Mucosa of rectum (tissue), 2 donors: ENCODE results near the gene RSRC1.

Experiments used
- H3K27ac ChIP-seq, 2 donors: one replicate each; pipeline ENCODE4 v1.7.0; 2013; ENCODE audit warnings: inconsistent platforms in 2 of 2, low read depth in 2 of 2, low read length in 2 of 2
- H3K27me3 ChIP-seq, 2 donors: one replicate each; pipeline ENCODE4 v1.7.0; 2013; ENCODE audit warnings: low read length in 2 of 2; ENCODE audit not compliant: control insufficient read depth in 2 of 2, insufficient read depth in 2 of 2
- H3K36me3 ChIP-seq, 2 donors: one replicate each; pipeline ENCODE4 v1.7.0; 2013; ENCODE audit warnings: low read length in 2 of 2; ENCODE audit not compliant: control insufficient read depth in 2 of 2, insufficient read depth in 2 of 2
- H3K4me1 ChIP-seq, 2 donors: one replicate each; pipeline ENCODE4 v1.7.0; 2013; ENCODE audit warnings: low read length in 2 of 2, mild to moderate bottlenecking in 1 of 2; ENCODE audit not compliant: control insufficient read depth in 2 of 2, insufficient read depth in 2 of 2
- H3K4me3 ChIP-seq, 2 donors: one replicate each; pipeline ENCODE4 v1.7.0; 2013; ENCODE audit warnings: low read length in 2 of 2
- H3K9ac ChIP-seq, 2 donors: one replicate each; pipeline ENCODE4 v1.7.0; 2013; ENCODE audit warnings: low read length in 2 of 2, low read depth in 1 of 2, mild to moderate bottlenecking in 1 of 2
- H3K9me3 ChIP-seq, 2 donors: one replicate each; pipeline ENCODE4 v1.7.0; 2013; ENCODE audit warnings: low read length in 2 of 2; ENCODE audit not compliant: control insufficient read depth in 2 of 2
- donor health status: healthy.
- donor health status: Normal muscosa, but diverticular disease.

Gene RSRC1

DNA sequence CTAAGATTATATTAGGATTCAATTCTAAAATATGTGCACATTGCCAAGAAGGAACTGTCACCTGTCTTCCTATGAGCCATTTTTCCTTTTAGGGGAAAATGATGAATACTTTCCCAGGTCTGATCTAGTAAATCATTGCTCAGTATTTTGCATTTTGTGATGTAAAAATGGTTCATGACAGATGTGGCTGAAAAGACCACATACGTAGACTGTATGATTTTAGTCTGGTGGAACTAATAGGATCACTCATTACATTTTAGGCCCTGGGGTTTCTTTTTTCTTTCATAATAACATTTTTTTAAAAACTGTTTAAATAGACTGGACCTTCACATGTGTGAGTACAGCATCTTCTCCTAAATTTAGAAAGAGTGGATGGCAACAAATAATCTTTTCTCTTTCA is 259.4 kb downstream of the RSRC1 start:
- H3K9ac ChIP-seq = no peak overlapping the region
- H3K27ac ChIP-seq = no peak overlapping the region
- no peak overlapping the region for H3K4me3 ChIP-seq
- H3K27me3 ChIP-seq = no peaks in the 10 kb centered on the region
- no peaks in the 10 kb centered on the region for H3K4me1 ChIP-seq
- no peaks in the 10 kb centered on the region for H3K36me3 ChIP-seq
- no peaks in the 10 kb centered on the region for H3K9me3 ChIP-seq

DNA sequence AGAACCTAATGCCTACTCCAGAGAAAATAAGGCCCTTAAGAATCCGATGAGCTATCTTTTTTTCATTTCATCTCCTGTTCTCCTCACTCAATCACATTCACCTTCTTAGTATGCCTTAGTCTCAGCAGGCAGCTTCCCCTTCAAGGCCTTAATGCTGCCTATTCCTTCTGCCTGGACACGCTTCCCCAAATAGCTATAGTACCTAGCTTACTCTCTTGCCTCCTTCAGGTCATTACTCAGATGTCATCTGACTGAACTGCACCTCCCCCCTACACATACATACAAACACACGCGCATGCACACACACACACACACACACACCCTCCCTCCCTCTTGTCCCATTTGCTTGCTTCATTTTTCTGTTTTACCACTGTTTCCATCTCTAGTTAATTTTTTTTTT is 269.6 kb downstream of the RSRC1 start:
- Histone ChIP-seq H3K4me3 (no peak overlapping the region), H3K4me1 (no peaks in the 10 kb centered on the region), H3K9ac (no peak overlapping the region), H3K27me3 (no peaks in the 10 kb centered on the region), H3K9me3 (no peaks in the 10 kb centered on the region), H3K27ac (no peak overlapping the region), H3K36me3 (no peaks in the 10 kb centered on the region)

DNA sequence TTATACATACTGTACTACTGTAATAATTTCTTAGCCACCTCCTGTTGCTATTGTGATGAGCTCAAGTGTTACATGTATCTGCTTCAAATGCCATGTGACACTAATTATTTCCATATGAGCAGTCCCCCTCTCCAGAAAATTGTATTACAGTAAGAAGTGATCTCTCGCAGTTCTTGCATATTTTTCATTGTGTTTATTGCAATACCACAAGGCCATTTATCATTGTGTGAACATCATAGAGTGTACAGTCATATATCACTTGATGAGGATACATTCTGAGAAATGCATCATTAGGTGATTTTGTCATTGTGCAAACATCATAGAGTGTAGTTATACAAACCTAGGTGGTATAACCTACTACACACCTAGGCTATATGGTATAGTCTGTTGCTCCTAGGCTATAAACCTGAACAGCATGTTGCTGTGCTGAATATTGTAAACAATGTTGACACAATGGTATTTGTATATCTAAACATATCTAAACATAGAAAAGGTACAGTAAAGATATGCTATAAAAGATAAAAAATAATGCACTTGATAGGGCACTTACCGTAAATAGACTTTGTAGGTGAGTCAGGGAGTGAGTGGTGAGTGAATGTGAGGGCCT is 271.5 kb downstream of the RSRC1 start:
- no peak overlapping the region for H3K9ac ChIP-seq
- no peaks in the 10 kb centered on the region for H3K27me3 ChIP-seq
- H3K4me1 ChIP-seq = no peaks in the 10 kb centered on the region
- H3K9me3 ChIP-seq = no peaks in the 10 kb centered on the region
- no peaks in the 10 kb centered on the region for H3K36me3 ChIP-seq
- H3K4me3 ChIP-seq = no peak overlapping the region
- H3K27ac ChIP-seq = no peak overlapping the region

DNA sequence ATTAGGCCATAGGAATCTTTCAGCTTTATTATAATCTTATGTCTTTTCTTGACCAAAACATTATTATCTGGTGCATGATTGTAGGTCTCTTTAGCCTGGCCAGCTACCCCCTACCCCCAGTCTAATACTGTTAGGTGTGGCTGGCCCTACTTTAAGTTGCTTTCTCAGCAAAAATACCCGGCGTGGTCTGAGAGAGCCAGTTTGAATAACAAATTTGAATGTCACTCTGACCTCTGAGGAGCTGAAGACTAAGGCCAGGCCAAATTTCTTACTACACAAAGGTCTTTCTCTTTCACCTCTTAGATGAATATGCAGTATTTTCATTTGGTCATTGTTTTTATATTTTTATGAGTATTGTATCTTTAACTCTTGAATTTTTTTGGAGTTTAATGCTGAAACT is 272.6 kb downstream of the RSRC1 start:
- Histone ChIP-seq H3K27ac (no peak overlapping the region), H3K4me3 (no peak overlapping the region), H3K4me1 (no peaks in the 10 kb centered on the region), H3K9me3 (no peaks in the 10 kb centered on the region), H3K36me3 (no peaks in the 10 kb centered on the region), H3K9ac (no peak overlapping the region), H3K27me3 (no peaks in the 10 kb centered on the region)

DNA sequence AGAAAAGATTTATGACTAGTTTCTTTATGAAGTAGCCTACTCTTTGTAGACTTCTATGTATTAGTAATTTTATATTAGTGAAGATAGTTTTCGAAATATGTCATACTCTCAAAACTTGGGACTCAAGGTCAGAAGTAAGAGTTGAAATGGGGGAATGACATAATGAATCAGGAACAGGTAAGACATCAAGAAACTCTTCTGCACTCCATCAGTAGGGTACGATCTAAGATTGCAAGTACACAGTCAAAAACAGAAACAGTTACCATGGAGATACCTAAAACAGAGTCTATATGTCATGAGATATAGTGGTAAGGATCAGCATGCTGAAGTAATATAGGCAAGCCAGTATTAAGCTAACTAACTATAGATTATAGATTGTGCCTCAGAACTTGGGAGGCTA is 274.1 kb downstream of the RSRC1 start:
- H3K4me3 ChIP-seq = no peak overlapping the region
- H3K9ac ChIP-seq = no peak overlapping the region
- no peak overlapping the region for H3K27ac ChIP-seq
- no peaks in the 10 kb centered on the region for H3K9me3 ChIP-seq
- no peaks in the 10 kb centered on the region for H3K27me3 ChIP-seq
- no peaks in the 10 kb centered on the region for H3K36me3 ChIP-seq
- no peaks in the 10 kb centered on the region for H3K4me1 ChIP-seq

DNA sequence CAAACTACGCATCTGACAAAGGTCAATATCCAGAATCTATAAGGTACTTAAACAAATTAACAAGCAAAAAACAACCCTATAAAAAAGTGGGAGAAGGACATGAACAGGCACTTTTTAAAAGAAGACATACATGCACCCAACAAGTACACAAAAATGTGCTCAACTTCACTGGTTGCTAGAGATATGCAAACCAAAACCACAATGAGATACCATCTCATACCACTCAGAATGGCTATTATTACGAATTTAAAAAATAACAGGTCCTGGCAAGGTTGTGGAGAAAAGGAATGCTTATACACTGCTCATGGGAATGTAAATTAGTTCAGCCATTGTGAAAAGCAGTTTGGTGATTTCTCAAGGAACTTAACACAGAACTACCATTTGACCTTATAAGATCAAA is 285.5 kb downstream of the RSRC1 start:
- H3K9me3 ChIP-seq = no peaks in the 10 kb centered on the region
- no peak overlapping the region for H3K27ac ChIP-seq
- H3K4me3 ChIP-seq = no peak overlapping the region
- no peaks in the 10 kb centered on the region for H3K36me3 ChIP-seq
- no peaks in the 10 kb centered on the region for H3K4me1 ChIP-seq
- no peaks in the 10 kb centered on the region for H3K27me3 ChIP-seq
- no peak overlapping the region for H3K9ac ChIP-seq

DNA sequence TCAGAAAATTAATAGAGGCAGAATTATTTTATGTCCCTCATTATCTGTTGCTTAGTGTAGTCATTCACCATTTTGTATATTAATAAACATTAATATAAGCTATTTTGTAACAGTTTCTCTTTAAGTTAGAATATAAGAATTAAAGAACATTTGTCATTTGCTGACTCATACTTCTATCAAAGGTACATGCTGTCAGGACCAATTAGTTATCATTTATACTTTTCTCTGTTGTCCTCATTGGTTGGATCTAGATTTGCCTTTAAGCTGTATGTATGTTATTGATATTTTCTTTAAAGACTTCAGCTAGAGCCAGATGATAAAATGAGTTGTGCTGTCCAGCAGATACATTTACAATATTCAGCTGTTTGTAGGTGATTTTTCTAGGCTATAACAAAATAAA is 292.7 kb downstream of the RSRC1 start:
- H3K9me3 ChIP-seq = no peaks in the 10 kb centered on the region
- H3K4me3 ChIP-seq = no peak overlapping the region
- H3K36me3 ChIP-seq = no peaks in the 10 kb centered on the region
- no peak overlapping the region for H3K9ac ChIP-seq
- H3K27ac ChIP-seq = no peak overlapping the region
- no peaks in the 10 kb centered on the region for H3K4me1 ChIP-seq
- no peaks in the 10 kb centered on the region for H3K27me3 ChIP-seq

DNA sequence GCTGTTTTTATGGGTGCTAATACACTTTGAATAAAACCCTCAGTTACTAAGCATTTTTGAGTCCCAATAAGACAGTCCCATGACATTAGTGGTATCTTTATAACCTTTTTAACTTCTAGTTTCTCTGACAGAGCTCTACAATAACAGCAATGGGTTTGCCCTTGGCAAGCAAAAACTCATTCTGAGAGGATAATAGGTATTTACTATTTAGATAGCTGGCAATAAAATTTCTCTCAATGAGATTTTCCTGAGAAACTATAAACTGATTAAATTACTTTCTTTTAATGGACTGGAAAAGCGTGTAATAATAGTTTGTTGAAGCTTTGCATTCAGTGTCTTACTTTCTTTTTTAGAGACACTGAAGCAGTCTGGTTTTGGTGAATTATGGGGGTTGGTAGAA is 293.1 kb downstream of the RSRC1 start:
- Histone ChIP-seq H3K9me3 (no peaks in the 10 kb centered on the region), H3K27ac (no peak overlapping the region), H3K4me1 (no peaks in the 10 kb centered on the region), H3K36me3 (no peaks in the 10 kb centered on the region), H3K4me3 (no peak overlapping the region), H3K9ac (no peak overlapping the region), H3K27me3 (no peaks in the 10 kb centered on the region)

DNA sequence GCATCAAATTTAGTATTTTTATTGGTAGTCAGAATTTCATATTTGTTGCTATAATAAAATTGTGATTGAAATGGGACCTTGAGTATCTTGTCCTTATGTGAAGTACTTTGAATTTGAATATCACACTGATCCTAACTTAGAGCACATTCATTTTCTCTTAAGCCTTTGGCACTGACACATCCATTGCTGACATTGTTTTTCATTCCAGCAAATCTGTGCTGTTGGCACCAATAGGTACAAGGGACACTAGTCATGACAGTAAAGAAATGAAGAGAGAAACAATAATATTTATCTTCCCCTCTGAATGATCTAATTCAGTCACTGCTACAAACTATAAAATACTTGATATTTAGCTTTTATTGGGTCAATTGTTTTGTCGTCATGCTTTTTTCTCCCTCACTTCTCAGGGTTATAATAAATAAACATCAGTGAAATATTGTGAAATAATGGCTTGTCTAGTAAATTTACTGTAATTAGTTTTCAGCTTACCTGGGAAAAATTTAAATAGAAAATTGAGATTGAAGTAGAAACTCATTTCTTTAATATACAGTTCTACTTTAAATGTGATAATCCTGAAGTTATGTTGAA is 294.3 kb downstream of the RSRC1 start:
- no peaks in the 10 kb centered on the region for H3K27me3 ChIP-seq
- H3K9ac ChIP-seq = no peak overlapping the region
- no peak overlapping the region for H3K27ac ChIP-seq
- H3K9me3 ChIP-seq = no peaks in the 10 kb centered on the region
- H3K4me3 ChIP-seq = no peak overlapping the region
- no peaks in the 10 kb centered on the region for H3K4me1 ChIP-seq
- H3K36me3 ChIP-seq = no peaks in the 10 kb centered on the region

DNA sequence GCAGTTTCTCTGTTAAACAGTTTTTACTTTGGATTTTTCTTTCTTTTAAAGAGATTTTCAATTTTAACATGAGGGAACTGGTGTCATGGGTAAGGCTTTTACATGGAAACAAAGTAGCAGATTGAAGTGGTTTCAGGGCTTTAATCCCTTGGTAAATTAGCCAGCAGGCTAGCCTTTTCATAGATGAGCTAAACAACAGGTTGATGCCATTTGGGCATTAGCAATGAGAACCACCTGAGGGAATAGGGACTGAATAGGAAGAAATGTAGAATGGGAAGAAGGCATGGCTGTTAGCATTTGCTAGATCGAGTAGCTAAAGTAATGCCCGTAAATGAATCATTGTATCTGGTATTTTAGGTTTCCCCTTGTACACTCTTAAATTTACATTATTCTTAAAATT is 295.6 kb downstream of the RSRC1 start:
- Histone ChIP-seq H3K9me3 (no peaks in the 10 kb centered on the region), H3K36me3 (no peaks in the 10 kb centered on the region), H3K27ac (no peak overlapping the region), H3K4me1 (no peaks in the 10 kb centered on the region), H3K9ac (no peak overlapping the region), H3K4me3 (no peak overlapping the region), H3K27me3 (no peaks in the 10 kb centered on the region)
